ENCODE results near the gene PGPEP1. TPM values are rescaled to one million over a fixed set of nuclear protein-coding genes. Genes with fewer than 3 reads are reported as not detected.

PGPEP1 gene
- polyA plus RNA-seq, 3 donors: 10.3 to 25.1 (median 10.3) TPM

DNA sequence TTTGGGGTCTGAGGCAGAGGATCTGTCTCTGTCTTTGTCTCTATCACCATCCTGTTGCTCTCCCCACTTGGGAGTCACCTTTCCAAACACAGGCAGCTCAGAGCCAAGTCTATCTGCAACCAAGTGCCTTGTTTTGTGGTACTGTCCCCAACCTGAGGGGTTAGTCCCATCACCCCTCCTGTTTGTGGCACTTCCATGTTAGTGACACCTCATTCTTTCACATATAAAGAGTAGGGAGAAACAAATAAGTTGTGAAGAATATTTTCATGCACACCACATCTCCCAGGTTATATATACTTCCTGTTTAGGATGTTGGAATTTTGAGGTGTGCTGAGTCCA is 49.3 kb downstream of the PGPEP1 start:
- Histone ChIP-seq H2AFZ (ENCODE audit: insufficient read depth, low read depth, low read length, poor library complexity, severe bottlenecking) (no peak overlapping the region), H3K4me3 (replicated peaks in 1 of 3; ENCODE audit: low read depth in 2 of 3, low read length in 3 of 3) (no peak overlapping the region), H3K9ac (ENCODE audit: insufficient read depth, low read length, poor library complexity, severe bottlenecking) (no peak overlapping the region), H3K4me1 (ENCODE audit: control insufficient read depth in 1 of 2, insufficient read depth in 2 of 2, low read length in 2 of 2) (peaks cover 72 to 92% of the 10 kb centered on the region in 2 donors), H3K9me3 (replicated peaks in 1 of 2; ENCODE audit: control insufficient read depth in 1 of 2, insufficient read depth in 1 of 2, low read length in 2 of 2) (no peaks in the 10 kb centered on the region), H3K27me3 (ENCODE audit: control insufficient read depth in 2 of 2, insufficient read depth in 2 of 2, low read length in 2 of 2) (peaks cover 0 to 12% of the 10 kb centered on the region in 2 donors), H3K36me3 (replicated peaks in 1 of 2; ENCODE audit: control insufficient read depth in 1 of 2, insufficient read depth in 2 of 2, low read length in 2 of 2) (peaks cover 31 to 42% of the 10 kb centered on the region in 2 donors), H3K27ac (ENCODE audit: low read depth in 1 of 2, low read length in 2 of 2) (peak overlapping the region; percentile 18 to 66), H3K79me2 (ENCODE audit: insufficient read depth, low read length) (peaks cover 59% of the 10 kb centered on the region), H4K20me1 (ENCODE audit: insufficient read depth, low read length) (peaks cover 69% of the 10 kb centered on the region), H3K4me2 (replicated peaks; ENCODE audit: extremely low read depth, low read length, poor library complexity, severe bottlenecking) (no peak overlapping the region)
- Mint-ChIP-seq H3K27me3 (ENCODE audit: low read depth in 3 of 3) (peaks cover 3 to 30% (median 15%) of the 10 kb centered on the region in 3 donors), H3K36me3 (peaks cover 49 to 67% of the 10 kb centered on the region in 2 donors), H3K4me3 (no peak overlapping the region), H3K4me1 (peaks cover 77% of the 10 kb centered on the region), H3K27ac (peak overlapping the region in 6 of 7 donors; percentile 73 to 93 (median 90)), H3K9me3 (peaks cover 0 to 4% (median 3%) of the 10 kb centered on the region in 7 donors)
- TF ChIP-seq, protein P1, sequence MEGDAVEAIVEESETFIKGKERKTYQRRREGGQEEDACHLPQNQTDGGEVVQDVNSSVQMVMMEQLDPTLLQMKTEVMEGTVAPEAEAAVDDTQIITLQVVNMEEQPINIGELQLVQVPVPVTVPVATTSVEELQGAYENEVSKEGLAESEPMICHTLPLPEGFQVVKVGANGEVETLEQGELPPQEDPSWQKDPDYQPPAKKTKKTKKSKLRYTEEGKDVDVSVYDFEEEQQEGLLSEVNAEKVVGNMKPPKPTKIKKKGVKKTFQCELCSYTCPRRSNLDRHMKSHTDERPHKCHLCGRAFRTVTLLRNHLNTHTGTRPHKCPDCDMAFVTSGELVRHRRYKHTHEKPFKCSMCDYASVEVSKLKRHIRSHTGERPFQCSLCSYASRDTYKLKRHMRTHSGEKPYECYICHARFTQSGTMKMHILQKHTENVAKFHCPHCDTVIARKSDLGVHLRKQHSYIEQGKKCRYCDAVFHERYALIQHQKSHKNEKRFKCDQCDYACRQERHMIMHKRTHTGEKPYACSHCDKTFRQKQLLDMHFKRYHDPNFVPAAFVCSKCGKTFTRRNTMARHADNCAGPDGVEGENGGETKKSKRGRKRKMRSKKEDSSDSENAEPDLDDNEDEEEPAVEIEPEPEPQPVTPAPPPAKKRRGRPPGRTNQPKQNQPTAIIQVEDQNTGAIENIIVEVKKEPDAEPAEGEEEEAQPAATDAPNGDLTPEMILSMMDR (IDR thresholded peaks at IDR 0.05): no peak
- intact Hi-C loops (cut with micrococcal nuclease): loop anchor here (2.0 to 5.0 kb wide), 5 partner anchors 13 to 217 kb away; partner anchors contain the start of gene IFI30 (in 1 of the 2)
- no peak for DNase-seq

DNA sequence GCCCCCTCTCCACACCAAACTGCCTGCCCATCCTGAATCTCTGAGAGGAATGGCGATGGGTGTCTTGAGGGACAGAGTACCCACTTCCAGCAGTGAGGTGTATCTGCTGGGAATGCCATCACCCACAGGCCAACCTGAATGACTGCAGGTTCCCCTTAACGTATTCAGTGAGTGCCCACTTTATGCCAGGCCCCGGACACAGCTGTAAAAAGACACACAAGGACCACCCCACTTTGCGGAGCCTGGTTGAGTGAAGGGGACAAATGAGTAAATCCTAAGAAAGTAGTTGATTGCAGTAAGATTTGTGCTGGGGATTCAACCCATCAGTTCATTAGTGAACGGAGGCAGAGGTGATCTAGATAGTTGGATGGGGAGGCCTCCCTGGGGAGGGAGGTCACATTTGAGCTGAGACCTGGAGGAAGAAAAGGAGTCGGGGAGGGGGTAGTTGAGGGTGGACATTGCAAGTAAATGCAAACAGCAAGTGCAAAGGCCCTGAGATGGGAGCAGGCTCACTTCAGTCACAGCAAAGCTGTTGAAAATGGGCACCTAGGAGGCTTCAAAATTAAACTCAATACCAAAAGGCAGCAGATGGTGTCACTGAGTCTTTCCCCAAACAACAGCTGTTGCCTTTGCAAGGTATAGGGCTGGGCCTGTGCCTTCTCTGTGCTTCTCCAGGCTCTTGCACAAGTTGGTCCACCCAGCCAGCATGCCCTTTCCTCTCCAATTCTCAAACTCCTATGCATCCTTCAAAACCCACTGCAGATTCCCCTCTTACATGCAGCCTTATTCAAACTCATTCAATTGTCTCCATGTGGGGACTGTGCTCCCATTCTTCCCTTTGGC is 49.9 kb downstream of the PGPEP1 start:
- Histone ChIP-seq H3K79me2 (ENCODE audit: insufficient read depth, low read length) (peaks cover 65% of the 10 kb centered on the region), H4K20me1 (ENCODE audit: insufficient read depth, low read length) (peaks cover 74% of the 10 kb centered on the region), H3K27ac (ENCODE audit: low read depth in 1 of 2, low read length in 2 of 2) (peak overlapping the region in 1 of 2 donors; percentile 48), H3K9me3 (replicated peaks in 1 of 2; ENCODE audit: control insufficient read depth in 1 of 2, insufficient read depth in 1 of 2, low read length in 2 of 2) (no peaks in the 10 kb centered on the region), H3K4me3 (replicated peaks in 1 of 3; ENCODE audit: low read depth in 2 of 3, low read length in 3 of 3) (peak overlapping the region in 1 of 3 experiments; percentile 33), H3K4me1 (ENCODE audit: control insufficient read depth in 1 of 2, insufficient read depth in 2 of 2, low read length in 2 of 2) (peaks cover 78 to 98% of the 10 kb centered on the region in 2 donors), H3K4me2 (replicated peaks; ENCODE audit: extremely low read depth, low read length, poor library complexity, severe bottlenecking) (peak overlapping the region; percentile 1), H2AFZ (ENCODE audit: insufficient read depth, low read depth, low read length, poor library complexity, severe bottlenecking) (no peak overlapping the region), H3K36me3 (replicated peaks in 1 of 2; ENCODE audit: control insufficient read depth in 1 of 2, insufficient read depth in 2 of 2, low read length in 2 of 2) (peaks cover 34 to 48% of the 10 kb centered on the region in 2 donors), H3K9ac (ENCODE audit: insufficient read depth, low read length, poor library complexity, severe bottlenecking) (no peak overlapping the region), H3K27me3 (ENCODE audit: control insufficient read depth in 2 of 2, insufficient read depth in 2 of 2, low read length in 2 of 2) (peaks cover 0 to 11% of the 10 kb centered on the region in 2 donors)
- Mint-ChIP-seq H3K4me3 (peak overlapping the region in 1 of 2 donors; percentile 13), H3K27ac (peak overlapping the region; percentile 73 to 90 (median 84)), H3K27me3 (ENCODE audit: low read depth in 3 of 3) (peaks cover 3 to 27% (median 9%) of the 10 kb centered on the region in 3 donors), H3K36me3 (peaks cover 53 to 73% of the 10 kb centered on the region in 2 donors), H3K4me1 (peaks cover 80% of the 10 kb centered on the region), H3K9me3 (peaks cover 0 to 4% (median 3%) of the 10 kb centered on the region in 7 donors)
- DNase-seq: no peak
- 100% methylated on average over 2 of the region's 6 CpGs for WGBS (ENCODE audit: insufficient coverage)
- TF ChIP-seq, protein P1 (IDR thresholded peaks at IDR 0.05): no peak
- intact Hi-C loops (cut with micrococcal nuclease): loop anchor here in 1 of 2 donors (5.0 kb wide), 1 partner anchor 218 kb away; the partner anchor contains the start of gene IFI30

Data from CD14-positive monocyte (primary cell).